ENCODE data around the gene BCAS1. TPM values are rescaled to one million over a fixed set of nuclear protein-coding genes. Genes with fewer than 3 reads are reported as not detected.
A peak's percentile ranks its signal among the peaks of the same experiment; 100 is the strongest.

The BCAS1 gene
- total RNA-seq, 1 experiment from 2014 or later: 42.4 TPM

DNA sequence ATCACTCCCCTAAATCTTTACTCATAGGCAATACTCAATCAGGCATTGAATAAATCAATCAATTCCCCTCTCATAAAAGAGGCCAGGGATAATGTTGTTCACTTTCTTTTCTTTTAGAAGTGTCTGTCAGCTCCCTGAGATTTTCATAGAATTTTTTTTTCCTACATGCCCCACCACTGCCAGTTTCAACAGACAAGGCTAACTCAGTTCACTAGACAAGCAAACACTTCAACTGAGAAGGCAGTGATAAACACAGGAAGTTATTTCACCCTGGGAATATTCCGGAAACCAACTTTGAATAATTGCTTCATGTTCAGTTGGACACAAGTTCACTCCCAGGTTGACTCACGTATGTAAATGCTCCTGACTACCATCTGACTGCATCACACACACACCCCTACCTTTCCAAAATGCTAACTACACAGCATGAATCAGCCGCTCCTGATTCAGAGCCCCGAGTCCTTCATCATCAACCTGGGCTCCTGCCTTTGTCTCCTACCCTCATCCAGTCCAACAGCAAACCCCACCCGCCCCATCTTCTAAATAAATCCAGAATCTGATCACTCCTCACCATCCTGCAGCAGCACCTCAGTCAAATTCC is 143.9 kb downstream of the BCAS1 start:
- DNase-seq (ENCODE audit: low spot score): peak; percentile 82

DNA sequence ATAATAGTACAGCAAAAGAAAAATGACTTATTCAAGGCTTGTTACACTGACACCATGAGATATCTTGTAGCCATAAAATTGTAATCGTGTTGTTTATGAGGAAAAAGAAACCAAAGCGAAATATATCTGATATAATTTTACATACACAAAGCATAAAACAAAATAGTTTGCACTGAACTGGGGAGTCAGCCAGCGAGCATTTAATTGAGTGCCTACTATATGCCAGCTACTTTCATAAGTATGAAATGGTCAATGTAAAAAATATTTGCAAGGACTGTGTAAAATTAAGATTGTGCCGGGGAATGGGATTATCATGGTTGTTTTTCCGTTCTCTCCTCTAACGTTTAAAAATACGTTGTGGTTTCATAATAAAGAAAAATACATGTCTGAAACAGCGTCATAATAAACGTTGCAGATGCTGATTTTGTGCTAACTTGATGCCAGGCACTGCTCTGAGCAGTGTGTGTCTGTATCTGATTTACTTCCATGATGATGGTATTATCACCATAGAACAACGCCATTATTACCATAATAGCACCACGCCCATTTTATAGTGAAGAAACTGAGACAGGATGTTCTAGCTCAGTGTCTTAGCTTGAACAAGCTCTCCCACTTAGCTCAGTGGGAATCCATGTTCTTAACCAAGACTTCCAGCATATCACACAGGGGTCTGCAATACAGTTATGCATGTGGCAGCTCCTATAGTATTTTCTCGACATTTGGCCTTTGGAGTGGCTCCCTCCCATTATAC is 144.6 kb downstream of the BCAS1 start:
- no peak for DNase-seq (ENCODE audit: low spot score)

DNA sequence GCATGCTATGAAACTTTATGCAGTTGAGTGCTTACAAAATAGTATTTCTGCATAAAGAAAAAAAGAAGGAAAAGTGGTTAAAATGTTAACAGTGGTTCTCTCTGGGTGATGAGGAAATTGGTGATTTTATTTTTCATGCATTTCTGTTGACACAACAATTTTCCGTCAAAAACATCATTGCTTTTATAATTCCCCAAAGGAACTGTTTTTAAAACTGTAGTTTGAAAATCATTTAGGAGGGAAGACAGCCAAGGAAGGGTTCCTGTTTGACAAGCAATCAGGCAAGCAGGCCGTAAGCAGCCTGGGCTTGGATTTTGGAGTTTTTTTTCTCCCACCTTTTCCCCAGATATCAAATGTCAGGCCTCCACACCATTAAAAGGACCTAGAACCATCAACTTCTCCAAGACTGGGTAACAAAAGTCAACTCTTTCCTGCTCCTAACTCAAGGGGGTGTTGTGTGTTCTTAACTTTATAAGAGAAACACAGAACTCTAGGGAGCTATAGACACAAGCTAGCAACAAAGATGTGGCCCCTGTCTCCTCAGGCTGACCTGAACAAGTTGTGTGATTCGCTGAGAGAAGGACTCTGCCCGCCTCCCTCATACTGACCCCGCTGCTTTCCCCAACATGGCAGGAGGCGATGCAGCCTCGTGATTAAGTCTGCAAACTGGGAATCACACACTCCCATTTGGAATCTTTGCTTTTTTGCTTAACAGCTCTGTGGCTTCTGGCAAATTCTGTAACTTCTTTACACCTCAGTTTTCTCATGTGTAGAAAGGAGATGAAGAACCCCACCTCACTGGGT is 146.6 kb downstream of the BCAS1 start:
- DNase-seq (ENCODE audit: low spot score): no peak

DNA sequence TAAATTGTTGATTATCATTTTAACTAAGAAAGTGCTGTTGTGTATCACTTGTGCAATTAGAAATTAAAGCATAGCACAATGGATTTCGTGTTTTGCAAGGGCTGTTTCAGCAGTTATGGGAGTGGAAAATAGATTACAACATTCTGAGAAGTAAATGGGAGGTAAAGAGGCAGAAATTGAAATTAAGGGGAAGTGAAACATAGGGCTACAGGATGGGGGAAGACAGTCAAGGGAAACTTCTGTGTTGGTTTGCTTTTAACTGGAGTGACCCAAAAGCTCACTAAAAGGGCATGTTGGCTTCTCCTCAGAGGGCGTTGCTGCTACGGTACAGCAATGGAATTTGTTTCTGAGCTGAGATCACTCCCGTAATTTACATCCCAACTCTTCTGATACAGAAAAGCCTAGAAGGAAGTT is 147.5 kb downstream of the BCAS1 start:
- DNase-seq (ENCODE audit: low spot score): no peak

DNA sequence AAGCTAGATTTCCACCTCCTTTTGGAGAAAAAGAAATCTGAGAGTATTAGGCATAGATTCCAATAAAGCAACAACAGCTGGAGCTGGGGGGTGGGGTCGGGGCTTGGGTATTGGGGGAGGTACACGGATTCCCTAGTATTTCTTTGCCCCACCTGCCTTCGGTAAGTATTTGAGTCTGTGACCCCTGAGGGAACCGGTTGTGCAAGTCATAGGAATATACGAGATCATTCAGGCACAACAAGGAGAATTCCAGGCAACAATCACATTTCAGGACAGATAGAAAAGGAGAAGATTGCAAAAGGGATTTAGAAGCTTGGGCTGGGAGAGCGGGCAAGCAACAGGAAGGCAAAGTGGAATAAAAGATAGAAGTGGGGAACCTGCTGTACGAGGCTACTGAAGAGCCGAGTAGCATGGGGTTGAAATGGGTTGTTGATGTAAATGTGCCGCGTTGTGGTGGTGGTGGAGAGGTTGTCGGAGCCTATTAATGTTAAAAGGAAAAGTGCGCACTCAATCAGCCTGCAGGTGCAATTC is 148.9 kb downstream of the BCAS1 start:
- DNase-seq (ENCODE audit: low spot score): no peak

DNA sequence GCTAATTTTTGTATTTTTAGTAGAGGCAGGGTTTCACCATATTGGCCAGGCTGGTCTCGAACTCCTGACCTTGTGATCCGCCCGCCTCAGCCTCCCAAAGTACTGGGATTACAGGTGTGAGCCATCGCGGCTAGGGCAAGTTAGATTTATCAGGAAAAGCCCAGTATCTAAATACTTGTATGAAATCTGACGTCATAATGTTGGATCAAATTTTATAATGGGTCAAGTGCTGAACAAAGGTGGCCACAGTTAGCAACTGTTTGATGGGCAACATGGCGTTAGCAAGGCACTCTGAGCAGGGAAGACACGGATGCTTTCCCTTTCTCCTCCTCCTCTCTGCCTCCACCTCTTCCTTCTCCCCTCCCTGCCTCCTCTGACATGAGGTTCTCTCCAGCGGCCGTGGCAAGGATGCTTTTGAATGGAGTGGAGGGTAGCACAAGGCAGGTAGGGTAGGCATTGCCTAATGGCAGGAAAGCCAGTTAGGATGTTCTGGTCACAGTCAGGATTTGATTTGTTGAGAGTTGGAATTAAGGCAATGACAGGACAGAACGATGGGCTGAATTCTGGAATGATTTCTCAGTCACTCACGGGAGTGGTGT is 149.6 kb downstream of the BCAS1 start:
- no peak for DNase-seq (ENCODE audit: low spot score)

DNA sequence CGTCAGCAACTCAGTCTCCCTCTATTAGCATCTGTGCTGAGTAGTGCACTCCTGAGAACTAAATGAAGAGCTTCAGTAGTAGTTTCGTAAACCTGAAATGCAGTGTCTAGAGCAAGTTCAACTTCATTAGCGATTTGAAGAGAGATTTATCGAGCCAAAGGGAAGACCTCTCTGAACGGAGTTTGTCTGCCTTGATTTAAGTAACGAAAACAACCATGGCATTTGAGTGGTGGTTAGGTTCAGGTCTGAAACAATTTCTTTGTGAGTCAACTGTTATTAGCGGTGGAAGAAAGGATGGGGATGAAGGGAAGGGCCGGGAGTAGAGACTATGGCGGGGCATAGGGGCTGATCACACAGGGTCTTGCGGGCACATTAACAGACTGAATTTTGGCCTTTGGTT is 150.5 kb downstream of the BCAS1 start:
- DNase-seq (ENCODE audit: low spot score): no peak

DNA sequence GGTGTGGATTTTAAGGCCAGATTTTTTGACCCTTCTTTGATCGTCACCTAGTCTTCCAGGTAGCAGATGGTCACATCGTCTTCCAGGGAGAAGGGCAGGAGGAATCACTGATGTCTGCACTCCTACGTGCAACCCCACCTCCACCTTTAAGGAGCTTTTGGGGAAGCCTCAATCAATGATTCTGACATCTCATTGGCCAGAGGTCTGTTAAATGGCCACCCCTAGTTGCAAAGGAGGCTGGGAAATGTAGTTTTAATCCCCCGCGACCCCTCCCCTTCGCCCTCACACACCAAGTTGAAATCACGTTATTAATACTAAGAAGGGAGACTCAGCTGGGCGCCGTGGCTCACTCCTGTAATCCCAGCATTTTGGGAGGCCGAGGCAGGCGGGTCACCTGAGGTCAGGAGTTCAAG is 151.4 kb downstream of the BCAS1 start:
- DNase-seq (ENCODE audit: low spot score): no peak

DNA sequence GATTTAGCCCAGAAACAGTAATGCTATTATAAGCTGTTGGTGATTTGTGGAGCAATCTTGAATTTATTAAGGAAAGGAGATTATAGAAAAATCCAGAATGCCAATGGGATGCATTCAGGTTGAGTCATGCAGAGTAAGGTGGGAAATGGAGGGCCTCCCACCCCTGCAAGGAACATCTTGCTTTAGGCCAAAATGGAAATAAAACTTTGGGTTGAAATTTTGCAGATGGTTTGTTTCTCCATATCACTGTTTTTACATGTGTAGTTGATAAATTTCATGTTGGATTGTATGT is 152.4 kb downstream of the BCAS1 start:
- DNase-seq (ENCODE audit: low spot score): no peak

DNA sequence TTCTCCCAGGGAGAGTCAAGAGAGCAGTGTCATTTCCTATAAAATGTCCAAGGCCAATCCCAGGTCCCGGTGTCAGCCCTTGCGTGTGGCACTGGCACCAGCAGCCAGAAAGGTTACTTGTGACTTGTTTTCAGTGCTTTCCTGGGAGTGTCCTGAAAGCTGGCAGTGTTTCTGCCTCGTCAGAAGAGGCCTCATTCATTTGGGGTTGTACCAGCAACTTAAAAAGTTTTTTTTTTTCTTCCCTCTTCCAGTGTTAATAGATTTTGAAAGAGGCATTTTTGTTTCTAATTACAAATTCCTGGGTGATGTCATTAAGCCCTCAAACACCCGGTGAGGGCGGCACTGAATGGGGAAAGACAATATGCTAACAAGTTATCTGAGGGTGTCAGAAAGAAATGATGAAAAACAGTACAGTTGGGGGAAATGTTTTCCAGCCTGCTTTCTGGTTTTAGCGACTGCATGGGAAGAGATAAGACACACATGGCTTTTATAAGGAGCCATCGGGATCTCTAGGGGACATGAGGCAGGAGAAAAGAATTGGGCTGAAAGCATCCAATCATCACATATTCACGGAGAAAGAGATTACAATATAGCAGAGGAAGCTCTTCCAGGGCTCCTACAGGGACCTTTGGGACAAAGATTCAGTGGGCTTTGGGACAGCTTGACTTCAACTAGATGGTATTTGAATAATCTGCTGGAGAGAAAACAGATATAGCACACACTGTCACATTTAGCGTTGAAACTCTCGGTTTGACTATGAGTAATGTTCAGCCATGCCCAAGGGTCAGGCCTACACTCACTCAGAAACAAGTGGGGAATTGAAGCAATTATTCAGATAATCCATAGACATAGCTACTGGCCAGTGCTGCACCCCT is 153.0 kb downstream of the BCAS1 start:
- DNase-seq (ENCODE audit: low spot score): no peak

DNA sequence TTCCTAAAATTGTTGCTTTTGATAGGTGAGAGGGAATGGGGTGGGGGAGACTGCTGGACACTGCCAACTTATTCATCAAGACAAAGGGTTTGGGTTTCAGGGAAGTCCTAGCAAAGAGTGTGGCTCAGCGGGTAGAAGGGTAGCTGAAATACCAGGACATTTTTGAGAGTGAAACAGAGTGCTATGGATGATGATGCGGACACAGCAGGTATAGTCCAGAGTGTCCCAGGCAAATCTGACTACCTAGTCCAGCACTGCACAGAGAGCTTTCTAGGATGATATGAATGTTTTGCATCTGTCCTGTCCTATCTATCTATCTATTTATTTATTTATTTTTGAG is 154.3 kb downstream of the BCAS1 start:
- DNase-seq (ENCODE audit: low spot score): no peak

DNA sequence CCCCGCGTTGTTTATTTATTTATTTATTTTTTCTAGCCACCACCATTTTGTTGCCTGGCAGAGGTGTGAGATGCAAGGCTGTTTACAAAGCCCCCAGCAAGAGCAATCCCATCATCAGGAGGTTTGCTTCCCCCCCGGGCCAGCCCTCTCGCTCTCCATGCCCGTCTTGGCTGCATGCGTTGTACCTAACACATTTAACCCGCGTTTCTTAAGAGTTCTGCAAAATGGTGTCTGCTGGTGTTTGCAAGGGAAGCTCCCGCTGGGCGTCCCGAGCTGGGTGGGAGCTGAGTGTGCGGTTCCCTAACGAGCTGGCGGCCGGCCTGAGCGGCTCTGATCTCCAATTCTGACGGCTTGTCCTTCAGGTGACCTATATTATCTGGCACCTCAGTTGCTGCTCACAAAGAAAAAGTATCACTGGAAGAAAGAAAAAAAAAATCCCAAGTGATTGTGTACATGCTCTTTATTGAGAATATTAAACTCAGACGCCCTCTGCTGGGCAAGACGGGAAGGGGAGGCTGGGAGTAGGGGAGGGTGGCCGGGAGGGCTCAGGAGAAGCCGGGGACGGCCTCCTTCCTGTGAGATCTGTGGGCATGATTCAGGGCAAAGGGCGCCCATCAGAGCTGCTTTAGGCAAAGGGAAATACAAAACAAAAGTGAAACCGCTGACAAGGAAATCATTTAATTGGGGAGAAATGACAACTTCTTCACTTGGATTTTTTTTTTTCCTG is 154.8 kb downstream of the BCAS1 start:
- peak; percentile 100 for DNase-seq (ENCODE audit: low spot score)

DNA sequence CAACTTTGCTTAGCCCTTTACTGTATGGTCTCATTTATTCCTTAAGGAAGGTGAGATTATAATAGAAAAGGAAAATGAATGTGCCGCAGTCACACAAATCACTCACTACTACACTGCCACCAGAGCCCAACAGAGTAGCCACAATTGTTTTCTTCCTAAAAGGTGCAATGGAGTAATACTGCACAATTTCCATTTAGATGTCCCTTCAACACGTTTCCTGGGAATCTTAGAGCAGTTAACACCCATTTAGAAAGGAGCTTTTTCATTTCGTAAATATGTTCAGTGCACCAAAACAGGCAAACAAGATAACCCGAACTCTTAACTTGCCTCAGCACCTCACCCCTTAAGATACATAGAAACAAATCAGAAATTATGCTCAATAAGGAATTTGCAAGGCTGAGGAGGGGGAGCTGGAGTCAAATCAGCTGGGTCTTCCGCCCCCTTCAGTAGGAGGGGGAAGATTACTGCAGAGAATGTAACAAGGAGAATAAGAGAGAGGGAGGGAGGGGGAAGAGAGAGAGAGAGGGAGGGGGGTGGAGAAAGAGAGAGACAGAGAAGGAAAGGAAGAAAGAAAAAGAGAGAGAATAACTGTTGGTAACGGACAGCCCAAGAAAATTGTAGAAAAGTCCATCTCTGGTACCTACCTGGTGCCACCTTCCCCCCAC is 155.5 kb downstream of the BCAS1 start:
- peak; percentile 38 for DNase-seq (ENCODE audit: low spot score)

DNA sequence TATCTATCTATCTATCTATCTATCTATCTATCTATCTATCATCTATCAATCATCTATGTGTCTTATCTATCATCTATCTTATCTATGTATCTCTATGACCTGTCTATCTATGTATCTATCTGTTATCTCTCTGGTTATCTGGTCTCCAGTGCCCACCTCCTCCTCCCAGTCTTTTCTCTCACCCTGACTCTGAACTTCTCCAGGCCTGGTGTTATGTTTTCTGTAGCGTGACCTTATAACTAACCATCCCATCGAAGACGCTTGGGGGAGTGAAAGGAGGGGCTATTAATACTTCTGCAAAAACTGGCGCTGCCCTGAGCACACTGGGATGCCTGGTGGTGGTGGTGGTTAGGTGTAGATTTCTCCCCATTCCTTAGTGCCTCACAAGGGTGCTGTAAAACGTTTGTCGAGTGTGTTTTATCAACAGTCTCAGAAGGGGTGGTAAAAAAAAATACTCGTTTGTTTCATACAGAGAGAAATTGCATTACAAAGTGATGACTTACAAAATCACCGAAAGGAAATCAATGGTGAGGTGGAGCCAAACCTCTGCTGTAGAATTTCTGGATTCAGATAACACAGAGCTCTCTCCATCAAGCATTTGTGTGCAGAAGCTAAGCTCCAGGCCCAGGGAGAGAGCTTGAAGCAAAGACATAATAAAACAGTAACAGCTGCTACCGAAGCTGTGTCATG is 156.2 kb downstream of the BCAS1 start:
- no peak for DNase-seq (ENCODE audit: low spot score)

DNA sequence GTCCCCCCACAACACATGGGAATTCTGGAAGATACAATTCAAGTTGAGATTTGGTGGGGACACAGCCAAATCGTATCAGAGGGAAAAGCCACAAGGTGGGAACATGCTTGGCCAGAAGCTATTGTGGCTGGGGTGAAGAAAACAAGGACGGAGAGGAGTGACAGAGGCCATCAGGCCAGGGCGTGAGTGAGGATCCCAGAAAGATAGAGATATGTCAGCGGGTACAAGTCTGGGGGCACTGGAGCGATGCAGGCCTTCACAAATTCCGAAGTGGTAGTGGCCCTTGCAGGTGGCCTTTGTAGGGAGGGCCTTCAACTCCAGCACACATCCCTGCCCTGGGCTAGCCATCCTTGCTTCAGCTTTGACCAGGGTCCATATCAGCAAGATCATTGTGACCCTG is 159.1 kb downstream of the BCAS1 start:
- no peak for DNase-seq (ENCODE audit: low spot score)

DNA sequence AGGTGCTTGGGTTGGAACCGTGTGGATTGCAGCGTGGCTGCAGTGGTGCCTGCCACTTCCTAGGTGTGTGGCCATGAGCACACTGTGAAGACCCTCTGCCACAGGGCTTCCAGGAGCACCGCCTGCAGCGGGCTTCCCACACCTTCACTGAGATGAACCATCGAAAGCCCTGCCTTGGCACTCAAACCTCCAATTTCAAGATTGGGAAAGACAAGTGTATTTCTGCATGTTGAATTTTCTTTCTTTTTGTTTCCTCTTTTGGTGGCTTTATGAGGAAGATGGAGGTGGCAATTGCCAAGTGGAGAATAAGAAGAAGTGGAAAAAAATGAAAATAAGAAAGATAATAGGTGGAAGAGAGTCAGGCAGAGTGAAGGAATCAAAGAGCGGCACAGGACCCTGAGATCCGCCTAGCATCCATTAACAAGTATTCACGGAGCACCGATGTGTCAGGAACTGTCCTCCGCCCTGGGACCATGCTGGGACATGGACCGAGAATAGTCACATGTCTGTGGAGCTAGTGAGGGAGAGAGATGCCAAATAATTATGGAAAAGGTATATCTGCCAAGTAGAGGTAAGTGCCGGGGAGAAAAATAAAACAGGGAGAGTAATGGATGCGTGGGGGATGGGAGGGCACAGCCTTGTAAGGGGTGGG is 159.9 kb downstream of the BCAS1 start:
- no peak for DNase-seq (ENCODE audit: low spot score)

DNA sequence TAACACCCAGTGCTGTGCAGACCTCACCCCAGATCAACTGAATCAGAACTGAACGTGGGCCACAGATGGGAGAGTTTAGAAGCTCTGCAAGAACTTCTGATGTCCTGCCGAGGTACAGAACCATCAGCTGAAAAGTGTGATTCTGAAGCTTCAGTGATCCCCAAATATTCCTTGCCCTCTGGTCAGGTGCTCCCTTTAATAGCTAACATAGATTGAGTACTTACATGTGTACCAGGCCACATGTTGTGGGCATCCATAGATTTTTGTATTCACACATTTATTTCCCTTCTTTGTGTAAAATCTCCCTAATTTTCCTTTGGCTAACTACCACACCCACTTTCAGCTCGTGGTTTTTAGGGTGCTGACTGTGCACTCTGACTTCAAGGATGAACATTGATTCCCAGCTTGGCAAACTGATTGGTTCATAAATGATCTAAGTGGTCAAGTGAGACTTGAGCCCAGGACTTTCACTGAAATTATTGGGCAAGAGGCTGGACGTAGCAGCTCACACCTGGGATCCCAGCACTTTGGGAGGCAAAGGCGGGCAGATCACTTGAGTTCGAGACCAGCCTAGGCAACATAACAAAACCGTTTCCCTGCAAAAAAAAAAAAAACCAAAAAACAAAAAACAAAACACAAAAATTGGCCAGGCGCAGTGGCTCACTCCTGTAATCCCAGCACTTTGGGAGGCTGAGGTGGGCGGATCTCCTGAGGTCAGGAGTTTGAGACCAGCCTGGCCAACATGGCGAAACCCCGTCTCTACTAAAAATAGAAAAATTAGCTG is 162.2 kb downstream of the BCAS1 start:
- DNase-seq (ENCODE audit: low spot score): no peak

DNA sequence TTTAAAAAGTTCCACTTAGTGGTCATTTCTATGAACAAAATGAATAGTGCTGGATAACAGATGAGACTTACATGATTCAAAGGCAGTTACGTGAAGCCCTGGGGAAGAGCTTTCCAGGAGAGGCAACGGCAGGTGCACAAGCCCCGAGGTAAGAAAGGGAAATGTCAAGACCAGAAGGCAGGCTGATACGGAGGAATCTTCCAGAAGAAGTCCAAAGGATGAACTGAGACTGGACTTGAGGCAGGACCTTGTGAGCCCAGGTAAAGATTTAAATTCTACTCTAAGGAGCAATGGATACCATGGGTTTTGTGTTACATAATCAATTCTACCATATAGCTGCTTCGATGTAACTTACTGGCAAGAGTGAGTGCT is 164.6 kb downstream of the BCAS1 start:
- DNase-seq (ENCODE audit: low spot score): no peak
